Body of pancreas (tissue), 4 donors: Measurements from ENCODE around the gene BEST1. TPM values are rescaled to one million over a fixed set of nuclear protein-coding genes. Genes with fewer than 3 reads are reported as not detected.

Source experiments
- ATAC-seq: fragments of 150-250 bp; one replicate; pipeline ENCODE4 v1.9.1; 2016
- DNase-seq, 4 donors: peaks; one replicate each; pipeline ENCODE4 v3.0.0-alpha.2; 2019
- H3K27ac ChIP-seq, 4 donors: fragments of 200-600 bp; sonication (generic); 1 replicate in 3 of 4; 2 replicates in 1 of 4; pipeline versions ENCODE4 v1.5.1 to v1.6.1; 2016 to 2019; ENCODE audit warnings: mild to moderate bottlenecking in 1 of 4, mixed read lengths in 1 of 4, moderate library complexity in 1 of 4
- H3K27me3 ChIP-seq, 2 donors: fragments of 200-600 bp; sonication (generic); one replicate each; pipeline ENCODE4 v1.6.0; 2016; ENCODE audit warnings: mild to moderate bottlenecking in 1 of 2
- H3K36me3 ChIP-seq, 2 donors: fragments of 200-600 bp; sonication (generic); replicated peaks in 1 of 2; 2 replicates each; pipeline ENCODE4 v1.5.1; 2016; ENCODE audit warnings: low read depth in 2 of 2; ENCODE audit not compliant: insufficient read depth in 1 of 2
- H3K4me1 ChIP-seq: fragments of 200-600 bp; sonication (generic); one replicate; pipeline ENCODE4 v1.6.0; 2016
- H3K4me3 ChIP-seq, 2 donors: fragments of 200-600 bp; sonication (generic); 1 replicate in 1 of 2; 2 replicates in 1 of 2; pipeline ENCODE4 v1.5.1; 2016 to 2019
- H3K9me3 ChIP-seq, 3 donors: fragments of 200-600 bp; sonication (generic); 1 replicate in 2 of 3; 2 replicates in 1 of 3; pipeline ENCODE4 v1.5.1; 2016
- CTCF ChIP-seq, 7 experiments: fragments of 450-650 bp in 4 of 7; fragments of 200-600 bp in 3 of 7; sonication (generic) in 3 of 7; IDR thresholded peaks; one replicate each; pipeline ENCODE4 v1.5.1; 2016 to 2019; ENCODE audit warnings: antibody characterized with exemption in 7 of 7
- POLR2A ChIP-seq, 3 donors: fragments of 450-650 bp; IDR thresholded peaks; one replicate each; pipeline ENCODE4 v1.6.1; 2016; ENCODE audit warnings: antibody characterized with exemption in 3 of 3, mild to moderate bottlenecking in 2 of 3
- WGBS, 2 donors: methylation state at CpG; one replicate each; pipeline ENCODE4 v1.1.5; 2017; 5-methylcytosine and 5-hydroxymethylcytosine counted together
- intact Hi-C: fragments of 100-400 bp; cut with DNase I; formaldehyde crosslinking; loops from one replicate; pipeline ENCODE4 v1.15.1; 2023
- total RNA-seq, 2 donors: library from RNA; depleted of rRNA; stranded (reverse); fragments of >200 nt; gene quantifications; one replicate each; pipeline ENCODE4 v1.1.0, GENCODE V29; 2016

BEST1 gene
- total RNA-seq, 2 donors from 2014 or later = 1.6 to 2.6 TPM

- WGBS, 2 donors = 59 to 91% methylated on average over 2 of the region's 2 CpGs
- no peak for TF ChIP-seq POLR2A (IDR thresholded peaks at IDR 0.05)
- no peak for TF ChIP-seq CTCF (IDR thresholded peaks at IDR 0.05)
- Histone ChIP-seq H3K36me3 (no peaks in the 10 kb centered on the region), H3K4me1 (peaks cover 31% of the 10 kb centered on the region), H3K27ac (no peak overlapping the region), H3K4me3 (no peak overlapping the region), H3K27me3 (no peaks in the 10 kb centered on the region), H3K9me3 (peaks cover 0 to 2% (median 0%) of the 10 kb centered on the region in 3 donors)
- ATAC-seq = no peak
- intact Hi-C loops = no loop called here
- peak in 1 of 4 donors; percentile 55 for DNase-seq
These were observed 54.3 kb downstream of the BEST1 start for GRCh38 chr11:62004473-62004872.

GRCh38 chr11:62008193-62008592 lies 58.0 kb downstream of the BEST1 start:
- Histone ChIP-seq H3K36me3 (no peaks in the 10 kb centered on the region), H3K4me1 (no peaks in the 10 kb centered on the region), H3K9me3 (no peaks in the 10 kb centered on the region), H3K27me3 (no peaks in the 10 kb centered on the region), H3K27ac (no peak overlapping the region), H3K4me3 (no peak overlapping the region)
- no peak for TF ChIP-seq POLR2A (IDR thresholded peaks at IDR 0.05)
- no peak for TF ChIP-seq CTCF (IDR thresholded peaks at IDR 0.05)
- 88 to 91% methylated on average over 1 of the region's 1 CpG for WGBS, 2 donors
- DNase-seq (no peak), ATAC-seq (no peak)
- intact Hi-C loops = no loop called here

GRCh38 chr11:62010935-62011528 lies 60.9 kb downstream of the BEST1 start:
- Histone ChIP-seq H3K4me1 (no peaks in the 10 kb centered on the region), H3K27ac (no peak overlapping the region), H3K9me3 (no peaks in the 10 kb centered on the region), H3K27me3 (no peaks in the 10 kb centered on the region), H3K4me3 (no peak overlapping the region), H3K36me3 (no peaks in the 10 kb centered on the region)
- TF ChIP-seq CTCF (IDR thresholded peaks at IDR 0.05) (no peak), POLR2A (IDR thresholded peaks at IDR 0.05) (no peak)
- DNase-seq = no peak
- 95 to 96% methylated on average over 4 of the region's 4 CpGs for WGBS, 2 donors
- ATAC-seq = no peak
- intact Hi-C loops = no loop called here

- intact Hi-C loops = no loop called here
- no peak for DNase-seq
- H3K27ac ChIP-seq = no peak overlapping the region
- ATAC-seq = no peak
- TF ChIP-seq CTCF (IDR thresholded peaks at IDR 0.05) (no peak), POLR2A (IDR thresholded peaks at IDR 0.05) (no peak)
- H3K4me3 ChIP-seq = no peak overlapping the region
- H3K36me3 ChIP-seq = no peaks in the 10 kb centered on the region
- H3K9me3 ChIP-seq = no peaks in the 10 kb centered on the region
- no peaks in the 10 kb centered on the region for H3K27me3 ChIP-seq
- WGBS, 2 donors = 79 to 97% methylated on average over 2 to 9 of the region's 9 CpGs
- H3K4me1 ChIP-seq = no peaks in the 10 kb centered on the region
These were observed 61.7 kb downstream of the BEST1 start for GRCh38 chr11:62011881-62012280.

- 53 to 71% methylated on average over 3 of the region's 3 CpGs for WGBS, 2 donors
- Histone ChIP-seq H3K4me3 (no peak overlapping the region), H3K4me1 (no peaks in the 10 kb centered on the region), H3K27me3 (no peaks in the 10 kb centered on the region), H3K27ac (no peak overlapping the region), H3K36me3 (no peaks in the 10 kb centered on the region), H3K9me3 (no peaks in the 10 kb centered on the region)
- TF ChIP-seq POLR2A (IDR thresholded peaks at IDR 0.05) = no peak
- ATAC-seq (no peak), DNase-seq (no peak)
- intact Hi-C loops = no loop called here
These were observed 62.3 kb downstream of the BEST1 start for GRCh38 chr11:62012451-62012831.
